ENCODE measurements around the gene GALNS.

Gene GALNS

GRCh38 chr16:88768071-88768783 is 88.5 kb downstream of the GALNS start:
- Histone ChIP-seq H3K79me2 (ENCODE audit: insufficient read depth, low read length) (no peaks in the 10 kb centered on the region), H3K4me3 (ENCODE audit: insufficient read depth, low read length, poor library complexity, severe bottlenecking) (no peak overlapping the region), H3K27ac (ENCODE audit: low read depth, low read length) (no peak overlapping the region), H3K27me3 (ENCODE audit: low read length) (no peaks in the 10 kb centered on the region), H4K20me1 (ENCODE audit: low read depth, low read length) (no peaks in the 10 kb centered on the region), H3K36me3 (ENCODE audit: low read length) (no peaks in the 10 kb centered on the region), H2AFZ (ENCODE audit: low read depth, low read length, severe bottlenecking) (no peak overlapping the region), H3K9me3 (ENCODE audit: insufficient read depth, low read length) (no peaks in the 10 kb centered on the region), H3K9me2 (replicated peaks; ENCODE audit: insufficient read depth, low read length) (no peaks in the 10 kb centered on the region), H3K4me2 (ENCODE audit: low read depth, low read length, poor library complexity, severe bottlenecking) (no peak overlapping the region), H3F3A (ENCODE audit: insufficient read depth) (no peaks in the 10 kb centered on the region), H3K9ac (ENCODE audit: low read length) (no peak overlapping the region)
- no peak for TF ChIP-seq EZH2phosphoT487 (conservative IDR thresholded peaks at IDR 0.05; ENCODE audit: low read length)
- TF ChIP-seq CTCF (IDR thresholded peaks at IDR 0.05; ENCODE audit: insufficient read depth, low read length, poor library complexity, severe bottlenecking), result no peak

GRCh38 chr16:88767546-88768070 is 89.1 kb downstream of the GALNS start:
- Histone ChIP-seq H3K9me2 (replicated peaks; ENCODE audit: insufficient read depth, low read length) (no peaks in the 10 kb centered on the region), H3K27me3 (ENCODE audit: low read length) (no peaks in the 10 kb centered on the region), H3K27ac (ENCODE audit: low read depth, low read length) (no peak overlapping the region), H3K4me2 (ENCODE audit: low read depth, low read length, poor library complexity, severe bottlenecking) (no peak overlapping the region), H3K36me3 (ENCODE audit: low read length) (no peaks in the 10 kb centered on the region), H3K9ac (ENCODE audit: low read length) (no peak overlapping the region), H3K4me3 (ENCODE audit: insufficient read depth, low read length, poor library complexity, severe bottlenecking) (no peak overlapping the region), H2AFZ (ENCODE audit: low read depth, low read length, severe bottlenecking) (no peak overlapping the region), H4K20me1 (ENCODE audit: low read depth, low read length) (no peaks in the 10 kb centered on the region), H3F3A (ENCODE audit: insufficient read depth) (no peaks in the 10 kb centered on the region), H3K9me3 (ENCODE audit: insufficient read depth, low read length) (no peaks in the 10 kb centered on the region), H3K79me2 (ENCODE audit: insufficient read depth, low read length) (no peaks in the 10 kb centered on the region)
- no peak for TF ChIP-seq EZH2phosphoT487 (conservative IDR thresholded peaks at IDR 0.05; ENCODE audit: low read length)
- TF ChIP-seq CTCF (IDR thresholded peaks at IDR 0.05; ENCODE audit: insufficient read depth, low read length, poor library complexity, severe bottlenecking), result no peak

- Histone ChIP-seq H3K9me2 (replicated peaks; ENCODE audit: insufficient read depth, low read length) (no peaks in the 10 kb centered on the region), H3K4me2 (ENCODE audit: low read depth, low read length, poor library complexity, severe bottlenecking) (no peak overlapping the region), H3K79me2 (ENCODE audit: insufficient read depth, low read length) (no peaks in the 10 kb centered on the region), H3K9ac (ENCODE audit: low read length) (no peak overlapping the region), H3K27ac (ENCODE audit: low read depth, low read length) (no peak overlapping the region), H3K9me3 (ENCODE audit: insufficient read depth, low read length) (no peaks in the 10 kb centered on the region), H3K4me3 (ENCODE audit: insufficient read depth, low read length, poor library complexity, severe bottlenecking) (no peak overlapping the region), H3K27me3 (ENCODE audit: low read length) (no peaks in the 10 kb centered on the region), H3F3A (ENCODE audit: insufficient read depth) (no peaks in the 10 kb centered on the region), H2AFZ (ENCODE audit: low read depth, low read length, severe bottlenecking) (no peak overlapping the region), H3K36me3 (ENCODE audit: low read length) (no peaks in the 10 kb centered on the region), H4K20me1 (ENCODE audit: low read depth, low read length) (no peaks in the 10 kb centered on the region)
- TF ChIP-seq CTCF (IDR thresholded peaks at IDR 0.05; ENCODE audit: insufficient read depth, low read length, poor library complexity, severe bottlenecking) (no peak), EZH2phosphoT487 (conservative IDR thresholded peaks at IDR 0.05; ENCODE audit: low read length) (no peak)
These were observed 89.8 kb downstream of the GALNS start for GRCh38 chr16:88766975-88767374.

Measured in SU-DHL-6 (cell line).